HG02885 (cell line): Measurements from ENCODE around the gene USF2.
"Not testable (repeated sequence)": the region's sequence is repeated elsewhere in the genome, so short reads cannot be mapped to it uniquely, and the experiment has no call there.

Source experiments
- ATAC-seq: cut with Tn5 transposase; IDR thresholded peaks from one replicate; pipeline ENCODE4 v1.9.1; 2021; ENCODE audit warnings: mild to moderate bottlenecking; ENCODE audit not compliant: unreplicated experiment, poor library complexity

Gene USF2

GRCh38 chr19:35279985-35280821 lies 11.4 kb downstream of the USF2 start:
- no peak for ATAC-seq

- ATAC-seq, result no peak
Measured at GRCh38 chr19:35281303-35281702, 12.5 kb downstream of the USF2 start.

- no peak for ATAC-seq
Measured at GRCh38 chr19:35284153-35285094, 15.7 kb downstream of the USF2 start.

GRCh38 chr19:35285095-35285449 lies 16.3 kb downstream of the USF2 start:
- no peak for ATAC-seq

- not testable (repeated sequence) for ATAC-seq
Measured at GRCh38 chr19:35285465-35285864, 16.7 kb downstream of the USF2 start.

GRCh38 chr19:35286101-35286500 lies 17.3 kb downstream of the USF2 start:
- ATAC-seq, result not testable (repeated sequence)

GRCh38 chr19:35287713-35288112 lies 19.0 kb downstream of the USF2 start:
- no peak for ATAC-seq

GRCh38 chr19:35288331-35288730 lies 19.6 kb downstream of the USF2 start:
- ATAC-seq, result no peak

- no peak for ATAC-seq
Measured at GRCh38 chr19:35288906-35289305, 20.1 kb downstream of the USF2 start.

GRCh38 chr19:35290381-35291127 lies 21.8 kb downstream of the USF2 start:
- no peak for ATAC-seq

GRCh38 chr19:35291259-35291658 lies 22.5 kb downstream of the USF2 start:
- ATAC-seq, result no peak

GRCh38 chr19:35291916-35292315 lies 23.2 kb downstream of the USF2 start, which contains the start of gene MAG:
Gene MAG (plus strand): TSS chr19:35292161. CDS start chr19:35295409, 3,248 bp downstream.
- no peak for ATAC-seq

GRCh38 chr19:35292421-35293362 lies 23.9 kb downstream of the USF2 start:
- ATAC-seq, result no peak

GRCh38 chr19:35293363-35293739 lies 24.6 kb downstream of the USF2 start:
- ATAC-seq, result no peak

- no peak for ATAC-seq
Measured at GRCh38 chr19:35293808-35294207, 25.0 kb downstream of the USF2 start.

GRCh38 chr19:35294328-35294727 lies 25.6 kb downstream of the USF2 start:
- ATAC-seq, result no peak

GRCh38 chr19:35294859-35295791 lies 26.4 kb downstream of the USF2 start:
- no peak for ATAC-seq

- no peak for ATAC-seq
Measured at GRCh38 chr19:35295792-35296462, 27.2 kb downstream of the USF2 start.
